Measurements from ENCODE around the gene EEIG1.

DNA sequence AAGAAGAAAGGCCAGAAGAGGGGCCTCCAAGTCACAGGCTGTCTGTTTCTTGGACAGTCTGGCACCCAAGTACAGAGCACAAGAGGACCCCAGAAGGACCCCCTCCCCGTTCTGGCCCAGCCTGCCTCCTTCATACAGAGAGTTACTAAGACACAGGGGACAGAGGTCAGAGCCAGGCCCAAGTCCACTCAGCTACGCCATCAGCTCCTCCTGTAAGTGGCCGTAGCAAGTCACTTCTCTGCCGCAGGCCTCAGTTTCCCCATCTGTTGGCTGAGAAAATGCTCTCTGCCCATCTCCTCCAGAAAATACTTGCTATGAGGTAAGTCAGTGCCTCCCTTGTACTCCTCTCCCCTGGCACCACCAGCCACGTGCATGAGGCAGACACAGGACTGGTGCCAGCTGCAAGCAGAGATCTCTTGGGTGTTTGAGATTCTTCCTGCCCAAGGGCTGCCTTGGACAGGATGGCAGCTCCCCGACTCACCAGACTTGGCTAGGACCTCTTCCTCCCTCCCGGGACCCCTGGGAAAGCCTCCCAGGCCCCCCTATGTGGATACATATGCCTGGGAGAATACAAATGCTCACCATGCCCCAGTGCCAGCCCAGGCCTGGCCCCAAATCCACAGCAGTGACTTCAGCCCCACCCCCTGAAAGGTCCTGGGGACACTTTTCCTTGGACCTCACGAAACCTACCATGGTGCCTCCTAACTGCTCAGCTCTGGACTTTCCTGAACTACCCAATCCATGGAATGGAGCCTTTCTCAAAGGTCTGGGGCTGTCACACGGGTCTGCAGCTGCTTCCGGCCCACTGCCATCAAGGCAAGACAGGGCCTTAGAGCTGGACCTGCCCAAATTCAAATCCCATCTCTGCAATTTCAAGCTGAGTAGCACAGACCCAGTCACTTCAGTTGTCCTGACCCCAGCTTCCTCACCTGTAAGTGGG, 5.1 kb downstream of the EEIG1 start:
- TF ChIP-seq POLR2A (IDR thresholded peaks at IDR 0.05; ENCODE audit: low read length) (no peak), GATA1 (IDR thresholded peaks at IDR 0.05; ENCODE audit: low read depth, low read length) (no peak)

All from erythroblast (primary cell).